HG03378 (cell line): Measurements from ENCODE around the gene DSC1.
"Not testable (repeated sequence)": the region's sequence is repeated elsewhere in the genome, so short reads cannot be mapped to it uniquely, and the experiment has no call there.

Source experiments
- ATAC-seq: cut with Tn5 transposase; IDR thresholded peaks from one replicate; pipeline ENCODE4 v1.9.1; 2021; ENCODE audit warnings: mild to moderate bottlenecking, moderate library complexity; ENCODE audit not compliant: unreplicated experiment

The DSC1 gene

DNA sequence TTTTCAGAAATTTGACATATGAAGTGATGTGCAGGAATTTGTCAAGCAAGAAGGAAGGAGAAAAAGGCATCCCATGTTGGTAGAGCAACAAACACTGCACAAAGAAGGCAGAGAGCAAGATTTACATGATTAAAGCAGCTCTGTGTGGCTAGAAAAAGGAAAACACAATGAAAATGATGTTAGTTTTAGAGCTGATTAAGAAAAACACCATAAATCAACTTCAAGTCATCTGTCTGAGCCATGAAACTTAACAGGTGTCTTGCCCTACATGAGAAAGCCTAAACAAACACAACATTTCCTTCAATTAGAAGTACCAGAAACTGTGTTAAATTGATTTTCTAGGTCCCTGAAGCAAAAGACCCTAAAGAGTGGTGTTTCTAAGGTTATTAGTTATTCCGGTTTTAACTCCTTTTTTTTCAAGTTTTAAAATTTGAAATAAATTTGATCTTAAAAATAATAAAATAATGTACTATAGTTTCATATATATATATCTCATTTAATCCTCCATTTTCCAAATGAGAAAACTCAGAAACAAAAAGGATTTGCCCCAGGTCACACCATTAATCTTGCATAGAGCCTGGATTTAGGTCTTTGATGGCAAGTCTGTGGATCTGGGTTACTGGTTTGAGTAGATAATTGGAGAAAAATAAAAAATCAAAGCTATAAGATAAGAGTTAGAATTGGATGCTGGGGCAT is 8.6 kb upstream of the DSC1 start:
- no peak for ATAC-seq

DNA sequence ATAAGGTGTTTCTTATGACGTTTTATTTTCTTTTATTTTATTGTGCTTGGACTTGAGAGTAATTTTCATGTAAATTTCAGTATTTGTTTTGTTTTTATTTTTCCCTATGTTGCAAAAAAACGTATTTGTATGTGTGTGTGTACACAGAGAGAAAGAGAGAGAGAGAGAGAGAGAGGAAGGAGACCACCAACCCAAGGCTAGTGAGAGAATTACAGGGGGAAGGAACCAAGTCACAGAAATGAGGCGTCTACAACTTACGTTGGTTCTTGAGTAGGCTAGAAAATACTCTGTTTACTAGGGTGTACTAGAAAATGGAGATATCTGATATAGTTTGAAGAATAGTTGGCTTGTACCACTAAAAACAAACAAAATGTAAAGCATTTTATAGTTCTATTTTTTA is 7.7 kb upstream of the DSC1 start:
- no peak for ATAC-seq

DNA sequence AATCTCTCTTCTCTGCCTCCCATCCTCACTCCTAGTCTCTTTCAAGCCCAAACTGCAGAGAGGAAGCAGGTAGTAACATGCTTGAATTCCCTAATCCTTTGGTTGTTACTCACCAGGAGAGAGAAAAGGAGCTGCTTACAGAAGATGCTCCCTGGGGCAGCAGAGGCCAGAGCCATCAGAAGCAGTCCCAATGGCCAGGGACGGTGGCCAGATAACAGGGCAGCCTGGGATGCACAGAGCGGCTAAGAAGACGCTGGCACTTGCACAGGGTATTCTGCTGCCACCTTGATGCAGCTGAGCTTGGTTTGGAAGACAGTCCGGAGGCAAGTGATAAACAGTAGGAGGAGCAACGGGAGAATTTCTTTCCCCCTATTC is 250 bp downstream of the DSC1 start:
- ATAC-seq: no peak

DNA sequence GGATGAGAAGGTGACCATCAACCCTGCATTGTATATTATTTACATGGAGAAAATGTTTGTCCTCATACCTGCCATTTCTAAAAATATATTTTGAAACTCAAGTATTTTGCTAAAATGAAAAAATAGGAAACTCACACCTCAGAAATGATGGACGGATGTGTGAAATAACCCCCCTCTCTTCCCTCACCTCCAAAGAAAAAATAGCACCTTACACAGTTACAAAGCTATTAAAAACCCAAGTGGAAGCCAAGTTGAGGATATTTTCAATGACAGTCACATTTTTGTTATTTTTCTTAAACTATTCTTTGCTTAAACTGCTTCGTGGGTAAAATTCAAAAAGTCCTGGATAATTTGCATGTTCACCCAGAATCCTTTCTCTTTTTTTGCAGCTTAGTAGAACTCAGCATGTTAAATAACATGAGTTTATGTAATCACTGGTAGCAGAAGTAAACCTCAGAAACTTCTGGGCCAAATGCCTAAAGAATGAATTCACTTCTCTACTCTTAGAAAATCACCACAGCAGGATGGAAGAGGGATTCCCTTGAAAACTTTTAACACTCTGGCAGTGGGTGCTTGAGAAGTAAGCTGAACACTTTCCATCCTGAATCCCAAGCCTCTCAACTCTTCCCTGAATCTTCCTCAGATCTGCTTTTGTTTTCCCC is 768 bp downstream of the DSC1 start:
- no peak for ATAC-seq

DNA sequence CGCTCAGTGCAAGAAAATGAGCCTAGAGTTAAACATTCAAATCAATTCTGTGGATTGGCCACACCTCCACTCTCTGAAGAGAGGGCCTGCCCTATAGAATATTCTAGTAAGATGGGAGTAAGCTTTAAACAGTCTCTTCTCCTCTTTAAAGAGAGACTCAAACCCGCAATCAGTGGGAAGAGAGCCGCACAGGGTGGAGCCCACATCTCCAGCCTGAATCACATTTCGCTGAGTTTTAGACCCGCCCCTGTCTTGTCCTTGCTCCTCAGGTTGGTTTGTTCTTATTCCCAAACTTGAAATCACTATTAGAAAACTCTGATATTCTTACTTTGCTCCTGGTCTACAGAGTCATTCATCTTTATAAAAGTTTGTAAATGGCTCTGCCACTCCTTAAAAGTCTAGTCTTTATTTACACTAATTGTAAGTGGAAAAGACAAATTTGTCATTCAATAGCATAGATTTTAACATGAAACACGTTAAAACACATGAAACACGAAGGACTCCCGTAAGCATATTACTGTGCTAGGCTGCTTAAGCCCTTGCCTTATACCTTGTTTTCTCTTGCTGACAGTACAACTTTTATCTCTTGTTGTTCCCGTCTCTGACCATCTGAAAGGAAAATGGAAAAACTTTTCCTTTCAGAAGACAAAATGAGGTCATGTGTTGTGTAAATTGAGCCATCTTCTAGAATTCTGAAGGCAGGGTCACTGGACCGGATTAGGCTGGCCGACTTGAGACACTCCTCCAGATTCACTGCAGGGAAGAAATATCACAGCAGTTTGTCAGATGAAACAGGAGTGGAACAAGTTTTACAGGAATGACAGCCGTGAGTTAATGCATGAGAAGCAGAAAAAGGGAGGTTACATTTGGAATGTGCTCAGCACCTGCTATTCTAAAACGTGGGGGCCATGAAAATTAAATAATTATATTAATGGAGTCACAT is 5.6 kb downstream of the DSC1 start:
- ATAC-seq: no peak

DNA sequence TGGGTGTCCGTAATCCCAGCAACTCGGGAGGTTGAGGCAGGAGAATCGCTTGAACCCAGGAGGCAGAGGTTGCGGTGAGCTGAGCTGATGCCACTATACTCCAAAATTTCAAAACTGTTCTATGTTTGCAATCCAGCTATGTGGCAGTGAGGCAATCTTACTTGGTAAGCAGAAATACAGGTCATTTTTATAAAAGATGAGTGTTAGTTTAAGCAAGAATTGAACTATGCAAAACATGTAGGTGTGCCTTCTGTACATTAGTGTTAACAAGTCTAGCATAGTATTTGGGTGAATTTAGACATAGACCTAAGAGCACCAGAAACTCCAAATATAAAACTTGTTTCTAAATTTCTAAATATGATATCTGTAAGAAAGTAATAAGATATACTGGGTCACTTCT is 7.2 kb downstream of the DSC1 start:
- no peak for ATAC-seq

DNA sequence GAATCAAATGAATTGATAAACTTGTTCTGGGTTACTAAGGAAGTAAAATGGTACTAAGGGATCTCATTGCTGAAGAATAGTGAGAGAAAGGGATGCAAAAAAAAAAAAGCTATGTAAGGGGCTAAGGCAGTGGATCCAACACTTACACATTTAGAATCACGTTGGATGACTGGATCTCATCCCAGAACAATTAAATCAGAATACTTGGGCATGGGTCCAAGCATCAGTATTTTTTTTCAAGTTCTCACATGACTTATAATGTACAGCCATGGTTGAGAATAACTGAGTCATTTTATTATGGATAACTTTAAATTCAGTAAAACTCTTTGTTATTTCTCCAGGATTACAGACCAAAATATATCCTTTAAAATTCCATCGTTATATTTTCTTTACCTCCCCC is 8.5 kb downstream of the DSC1 start:
- ATAC-seq: no peak

DNA sequence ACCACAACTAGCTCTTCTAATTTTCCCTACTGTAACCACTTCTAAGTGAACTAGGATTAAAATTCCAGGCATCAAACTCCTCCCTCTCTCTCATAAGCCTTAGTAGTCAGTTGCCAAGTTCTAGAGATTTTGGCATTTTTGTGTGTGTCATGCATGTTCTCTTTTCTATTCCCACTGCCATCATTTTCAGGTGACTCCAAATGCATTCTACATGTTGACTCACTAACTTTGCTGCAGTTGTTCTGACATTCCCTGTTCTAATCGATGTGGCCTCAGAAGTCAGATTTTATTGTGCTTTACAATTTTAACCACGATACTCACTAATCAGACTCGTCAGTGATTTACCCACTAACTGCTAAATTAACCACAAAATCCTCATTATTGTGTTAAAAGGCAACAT is 13.3 kb downstream of the DSC1 start:
- ATAC-seq: no peak

DNA sequence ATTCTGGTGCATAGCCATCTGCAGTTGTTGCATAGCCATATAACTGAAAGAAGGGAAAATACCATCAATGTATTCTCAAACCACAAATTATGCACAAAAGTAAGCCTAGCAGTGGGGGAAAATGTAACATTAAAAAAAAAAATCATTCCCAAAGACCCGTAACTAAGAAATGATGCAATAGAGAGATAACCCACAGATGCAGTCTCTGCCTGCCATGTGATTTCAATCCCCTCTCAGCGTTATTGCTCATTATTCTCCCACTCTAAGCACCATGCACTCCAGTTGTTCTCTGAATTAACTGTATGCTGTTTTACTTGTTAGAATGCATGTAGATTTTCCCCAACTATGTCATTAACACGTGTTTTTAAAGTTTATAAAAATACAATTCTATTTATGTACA is 14.1 kb downstream of the DSC1 start:
- ATAC-seq: no peak

DNA sequence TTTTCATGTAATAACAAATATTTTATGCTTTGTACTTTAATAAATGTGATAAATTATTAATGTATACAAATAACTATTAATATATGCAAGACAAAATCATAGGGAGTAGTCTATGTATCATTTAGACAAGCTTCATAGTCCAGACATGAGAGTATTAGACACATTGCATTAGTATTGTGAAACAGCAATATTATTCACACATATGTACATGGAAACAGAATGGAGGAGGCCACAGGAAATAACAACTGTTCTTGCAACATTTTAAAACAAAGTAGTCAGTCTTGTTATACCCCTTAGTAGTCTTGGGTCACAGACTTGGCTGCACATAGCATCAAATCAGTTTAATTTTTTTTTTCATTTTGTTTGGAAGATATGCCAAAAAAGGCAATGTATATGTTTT is 15.8 kb downstream of the DSC1 start:
- ATAC-seq: no peak

DNA sequence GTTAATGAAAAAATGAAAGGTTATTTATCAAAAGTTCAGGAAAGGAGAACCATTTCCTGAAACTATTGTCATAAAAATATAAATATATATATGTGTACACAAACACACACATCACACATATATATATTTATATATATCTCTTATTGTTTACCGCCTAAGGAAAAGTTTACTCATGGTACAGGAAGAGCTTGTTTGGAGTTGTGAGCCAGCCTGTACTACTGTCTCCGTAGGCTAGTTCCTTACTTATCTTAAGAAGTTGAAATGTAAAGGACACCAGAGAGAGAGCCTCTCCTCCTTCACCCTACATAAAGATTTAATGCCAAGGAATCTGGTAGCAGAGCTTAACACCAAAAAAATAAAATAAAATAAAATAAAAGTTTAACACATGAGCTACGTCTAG is 19.6 kb downstream of the DSC1 start:
- ATAC-seq: no peak

DNA sequence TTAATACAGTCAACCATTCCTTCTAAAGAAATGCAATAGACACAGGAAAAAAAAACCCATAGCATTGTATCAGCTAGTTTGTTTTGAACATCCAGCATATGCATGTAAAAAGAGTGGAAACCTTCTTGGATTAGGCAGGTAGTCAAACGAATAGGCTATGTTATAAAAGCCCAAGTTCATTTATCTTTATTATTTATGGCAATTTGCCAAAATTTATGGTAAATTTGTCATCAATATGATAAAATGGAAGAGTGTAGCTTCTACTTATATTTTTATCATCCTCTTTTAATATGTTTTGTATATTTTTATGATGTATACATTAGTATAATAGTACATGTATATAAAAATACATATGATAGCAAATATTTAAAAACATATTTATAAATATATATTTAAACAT is 23.9 kb downstream of the DSC1 start:
- ATAC-seq: no peak

DNA sequence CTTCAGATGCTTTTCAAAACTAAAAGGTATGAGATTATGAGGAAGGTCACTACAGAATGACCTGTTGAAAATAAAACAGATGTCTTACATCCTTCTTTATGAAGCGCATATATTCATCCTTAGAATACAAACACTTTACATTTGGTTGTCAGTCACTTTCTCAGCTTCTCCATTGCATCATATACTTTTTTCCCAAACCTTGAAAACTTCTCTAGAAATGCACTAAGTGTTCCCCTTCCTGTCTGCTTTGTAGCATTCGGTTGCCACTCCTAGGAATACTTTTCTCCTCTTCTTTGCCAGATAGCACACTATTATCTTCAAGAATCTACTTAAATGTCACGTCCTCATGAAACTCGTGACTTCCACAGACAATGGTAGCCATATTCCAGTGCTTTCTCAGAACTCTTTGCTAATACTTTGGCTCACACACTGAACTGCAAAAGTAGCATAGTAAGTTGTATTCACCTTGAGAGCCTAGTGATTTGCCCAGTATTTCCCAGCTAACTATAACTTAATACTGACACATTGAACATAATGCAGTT is 27.6 kb downstream of the DSC1 start:
- no peak for ATAC-seq

DNA sequence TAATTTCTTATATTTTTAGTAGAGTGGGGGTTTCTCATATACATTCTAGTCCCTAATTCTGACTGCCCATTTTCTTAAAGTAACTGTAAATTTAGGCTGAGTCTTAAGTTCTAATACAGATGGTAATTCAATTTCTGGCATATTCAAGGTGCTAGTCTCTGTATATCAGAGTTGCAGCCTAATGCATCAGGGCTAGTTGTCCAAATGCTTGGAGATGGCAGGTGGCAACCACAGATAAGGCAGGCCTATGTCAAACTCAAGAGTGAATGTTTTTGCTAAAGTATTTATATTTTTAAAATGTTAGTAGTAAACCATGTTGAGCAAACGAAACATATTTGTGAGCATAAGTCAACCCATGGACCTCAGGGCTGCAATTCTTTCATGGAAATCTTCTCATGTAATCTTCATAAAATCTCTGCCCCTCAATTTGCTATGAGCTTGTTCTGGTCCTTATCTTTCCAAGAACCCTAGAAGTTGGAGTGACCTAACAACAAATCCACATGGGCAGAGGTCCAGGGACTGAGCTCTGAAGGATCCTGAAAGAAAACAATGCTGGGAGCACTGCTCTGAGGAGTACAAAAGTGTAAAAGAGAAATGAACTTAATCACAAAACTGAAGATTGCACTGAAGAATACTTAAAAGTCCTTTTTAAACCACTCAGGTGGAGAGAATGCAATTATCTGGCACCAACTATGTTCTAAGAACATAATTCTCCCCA is 33.1 kb downstream of the DSC1 start:
- no peak for ATAC-seq

DNA sequence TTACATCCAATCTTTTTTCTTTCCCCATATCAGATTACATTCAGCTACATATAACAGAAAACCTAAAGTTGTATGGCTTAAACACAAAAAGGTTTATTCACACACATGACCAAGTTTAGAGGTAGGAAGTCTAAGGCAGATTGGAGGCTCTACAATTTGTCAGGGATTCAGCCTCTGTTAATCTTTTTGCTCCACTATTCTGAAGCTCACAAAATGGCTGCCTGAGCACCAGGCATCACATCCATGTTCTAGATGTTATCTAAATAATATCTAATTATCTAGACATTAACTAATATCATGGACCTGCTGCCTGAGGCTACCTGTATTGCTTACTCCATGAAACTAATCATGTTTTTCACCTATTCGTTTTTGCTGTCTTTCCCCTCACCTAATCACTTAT is 36.8 kb downstream of the DSC1 start:
- ATAC-seq: no peak

DNA sequence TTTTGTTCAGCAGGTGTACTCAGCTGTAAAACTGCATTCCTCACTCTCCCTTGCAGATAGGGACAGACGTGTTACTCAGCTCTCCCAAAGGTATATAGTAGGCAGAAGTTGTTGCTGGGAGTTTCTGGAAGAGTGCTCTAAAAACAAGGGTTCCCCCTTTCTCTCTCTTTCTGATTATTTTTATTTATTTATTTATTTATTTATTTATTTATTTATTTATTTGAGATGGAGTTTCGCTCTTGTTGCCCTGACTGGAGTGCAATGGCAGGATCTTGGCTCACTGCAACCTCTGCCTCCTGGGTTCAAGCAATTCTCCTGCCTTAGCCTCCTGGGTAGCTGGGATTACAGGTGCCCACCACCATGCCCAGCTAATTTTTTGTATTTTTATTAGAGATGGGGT is 39.5 kb downstream of the DSC1 start:
- ATAC-seq: not testable (repeated sequence)

DNA sequence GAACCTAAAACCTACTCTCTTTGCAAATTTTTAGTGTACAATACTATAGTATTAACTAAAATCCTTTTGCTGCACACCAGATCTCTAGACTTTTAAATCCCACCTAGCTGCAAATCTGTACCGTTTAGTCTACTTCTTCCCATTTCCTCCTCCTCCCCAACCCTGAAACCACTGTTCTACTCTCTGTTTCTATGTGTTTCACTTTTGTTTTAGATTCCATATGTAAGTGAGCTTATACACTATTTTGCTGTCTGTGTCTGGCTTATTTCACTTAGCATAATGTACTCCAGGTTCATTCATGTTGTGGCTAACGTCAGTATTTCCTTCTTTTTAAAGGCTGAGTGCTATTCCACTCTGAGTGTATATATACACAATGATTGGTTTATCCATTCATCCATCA is 42.1 kb downstream of the DSC1 start:
- ATAC-seq: no peak

DNA sequence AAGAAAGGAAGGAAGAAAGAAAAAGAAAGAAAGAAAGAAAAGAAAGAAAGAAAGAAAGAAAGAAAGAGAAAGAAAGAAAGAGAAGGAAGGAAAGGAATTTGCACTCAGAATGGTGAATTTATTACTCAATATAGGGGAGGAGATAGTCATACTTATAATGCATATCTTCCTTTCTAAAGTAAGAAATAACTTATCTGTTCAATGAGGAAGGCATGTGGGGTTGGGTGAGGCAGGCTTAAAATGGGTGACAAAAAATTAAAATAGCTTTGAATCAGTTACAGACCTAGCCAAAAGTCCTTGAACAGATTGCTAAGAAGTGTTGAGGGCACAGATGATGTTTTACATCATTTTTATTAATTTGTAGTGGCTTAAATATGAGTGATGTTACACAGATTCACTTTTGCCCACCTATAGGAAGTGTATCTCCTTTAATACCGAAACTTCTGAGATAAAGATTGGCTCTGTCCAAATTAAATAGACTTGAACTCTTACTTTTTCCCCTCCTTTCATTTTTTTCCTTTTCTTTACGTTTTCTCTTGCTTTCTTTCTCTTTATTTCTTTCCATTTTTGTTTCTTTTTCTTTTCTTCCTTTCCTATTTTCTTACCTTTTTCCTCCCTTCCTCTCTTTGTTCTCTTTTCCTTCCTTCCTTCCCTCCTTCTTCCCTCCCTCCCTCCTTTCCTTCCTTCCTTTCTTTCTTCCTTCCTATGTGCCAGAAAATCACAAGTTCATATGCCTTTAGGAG is 45.6 kb downstream of the DSC1 start:
- ATAC-seq: no peak

DNA sequence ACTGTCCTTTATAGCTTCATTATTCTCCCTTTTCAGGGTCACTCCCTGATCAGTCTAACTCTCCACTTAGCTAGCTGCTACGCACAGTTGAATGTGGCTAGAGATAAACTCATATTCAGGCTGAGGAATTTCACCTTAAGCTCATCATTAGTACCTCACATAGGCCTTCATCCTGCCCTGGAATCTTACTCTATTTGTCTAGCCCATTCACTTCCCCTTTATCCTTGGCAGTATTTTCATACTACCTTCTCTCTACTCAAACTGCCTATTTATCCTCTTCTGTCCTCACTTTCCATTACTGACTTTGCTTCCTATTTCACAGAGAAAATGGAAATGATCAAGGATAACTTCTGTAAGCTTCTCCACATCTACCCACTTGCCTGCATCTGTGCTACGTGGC is 49.9 kb downstream of the DSC1 start:
- ATAC-seq: no peak

DNA sequence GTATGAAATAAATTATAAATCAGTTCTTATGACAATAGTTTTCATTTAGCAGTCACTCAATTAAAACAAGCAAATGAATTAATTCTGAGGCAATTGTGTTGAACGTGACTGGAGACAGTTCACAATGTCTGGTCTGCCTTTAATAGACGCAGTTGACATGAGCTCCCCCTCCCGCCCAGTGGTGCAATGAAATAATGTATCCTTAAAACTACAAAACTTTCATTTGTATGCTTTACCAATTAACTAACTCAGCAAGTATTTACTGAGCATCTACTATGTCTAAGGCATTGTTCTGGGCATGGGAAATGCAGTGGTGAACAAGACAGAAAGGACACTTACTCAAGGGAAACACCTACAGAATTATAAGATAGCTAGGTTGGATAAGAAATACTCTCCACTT is 56.9 kb downstream of the DSC1 start:
- ATAC-seq: no peak
